ENCODE measurements around the gene MAST2.

The MAST2 gene

DNA sequence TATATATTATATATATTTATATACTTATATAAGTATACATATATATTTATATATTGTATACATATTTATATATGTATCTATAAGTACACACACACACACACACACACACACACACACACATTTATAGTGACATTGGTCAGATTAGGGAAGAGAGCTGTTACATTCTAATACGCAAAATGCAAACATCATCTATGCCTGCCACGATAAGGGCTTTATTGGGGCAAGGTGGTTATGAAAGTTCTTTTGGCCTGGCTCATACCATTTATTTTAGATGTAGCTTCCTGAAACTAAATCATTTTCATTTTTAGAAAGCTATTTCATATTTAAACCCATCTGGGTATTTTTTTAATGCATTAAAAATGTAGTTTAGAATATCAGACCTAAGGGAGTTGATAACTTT is 82.8 kb downstream of the MAST2 start:
- H3K4me3 ChIP-seq (ENCODE audit: control insufficient read depth, low read depth, low read length), result no peak overlapping the region
- TF ChIP-seq, protein P1, sequence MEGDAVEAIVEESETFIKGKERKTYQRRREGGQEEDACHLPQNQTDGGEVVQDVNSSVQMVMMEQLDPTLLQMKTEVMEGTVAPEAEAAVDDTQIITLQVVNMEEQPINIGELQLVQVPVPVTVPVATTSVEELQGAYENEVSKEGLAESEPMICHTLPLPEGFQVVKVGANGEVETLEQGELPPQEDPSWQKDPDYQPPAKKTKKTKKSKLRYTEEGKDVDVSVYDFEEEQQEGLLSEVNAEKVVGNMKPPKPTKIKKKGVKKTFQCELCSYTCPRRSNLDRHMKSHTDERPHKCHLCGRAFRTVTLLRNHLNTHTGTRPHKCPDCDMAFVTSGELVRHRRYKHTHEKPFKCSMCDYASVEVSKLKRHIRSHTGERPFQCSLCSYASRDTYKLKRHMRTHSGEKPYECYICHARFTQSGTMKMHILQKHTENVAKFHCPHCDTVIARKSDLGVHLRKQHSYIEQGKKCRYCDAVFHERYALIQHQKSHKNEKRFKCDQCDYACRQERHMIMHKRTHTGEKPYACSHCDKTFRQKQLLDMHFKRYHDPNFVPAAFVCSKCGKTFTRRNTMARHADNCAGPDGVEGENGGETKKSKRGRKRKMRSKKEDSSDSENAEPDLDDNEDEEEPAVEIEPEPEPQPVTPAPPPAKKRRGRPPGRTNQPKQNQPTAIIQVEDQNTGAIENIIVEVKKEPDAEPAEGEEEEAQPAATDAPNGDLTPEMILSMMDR (IDR thresholded peaks at IDR 0.05; ENCODE audit: control insufficient read depth, insufficient read depth, low read depth, low read length, missing control alignments), result no peak
- no peak for DNase-seq (ENCODE audit: low read depth)

DNA sequence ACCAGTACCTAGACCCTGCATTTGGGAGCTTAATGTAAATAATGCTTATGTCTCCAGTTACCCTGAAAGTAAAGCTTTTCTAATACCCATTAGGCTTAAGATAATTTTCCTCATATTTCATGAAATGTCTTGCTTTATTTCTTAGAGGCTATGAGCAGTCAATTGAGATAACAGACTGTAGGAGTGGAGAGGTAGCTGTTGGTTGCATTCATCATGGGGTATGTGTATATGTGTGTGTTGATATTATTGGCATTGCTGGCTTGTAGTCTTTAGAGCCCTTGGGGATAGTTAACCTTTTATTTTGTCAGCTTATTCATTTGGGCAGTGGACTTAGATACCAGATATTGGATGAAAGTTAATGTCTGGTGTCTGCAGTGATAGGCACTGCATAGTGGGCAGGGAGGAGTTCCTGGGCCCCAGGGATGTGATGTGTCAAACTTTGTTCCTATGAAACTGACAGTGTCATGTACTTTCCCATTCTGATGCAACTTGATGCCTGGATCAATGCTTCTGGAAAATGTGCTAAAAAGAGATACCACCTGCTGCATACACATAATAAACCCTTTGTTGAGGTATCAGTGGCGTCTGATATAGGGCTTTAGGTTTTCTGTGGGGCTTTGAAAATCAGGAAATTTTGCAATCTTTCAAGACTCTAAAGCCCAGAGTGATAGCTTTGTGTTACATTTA is 83.9 kb downstream of the MAST2 start:
- TF ChIP-seq, protein P1 (IDR thresholded peaks at IDR 0.05; ENCODE audit: control insufficient read depth, insufficient read depth, low read depth, low read length, missing control alignments), result no peak
- no peak overlapping the region for H3K4me3 ChIP-seq (ENCODE audit: control insufficient read depth, low read depth, low read length)
- no peak for DNase-seq (ENCODE audit: low read depth)

DNA sequence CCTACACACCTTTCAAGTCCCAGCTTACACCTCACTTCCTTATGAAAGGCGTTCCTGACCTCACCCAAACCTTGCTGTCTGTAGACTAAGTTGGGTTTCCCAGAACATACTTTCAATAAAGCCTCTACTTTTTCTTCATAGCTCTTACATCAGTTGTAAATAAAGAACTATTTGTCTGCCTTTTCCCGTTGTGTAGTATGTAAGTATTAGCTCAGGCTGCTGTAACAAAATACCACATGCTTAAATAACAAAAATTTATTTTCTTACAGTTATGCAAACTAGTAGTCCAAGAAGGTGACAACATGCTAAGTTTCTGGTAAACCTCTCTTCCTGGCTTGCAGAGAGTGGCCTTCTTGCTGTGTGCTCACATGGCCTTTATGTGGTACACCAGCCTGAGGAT is 86.7 kb downstream of the MAST2 start:
- no peak overlapping the region for H3K4me3 ChIP-seq (ENCODE audit: control insufficient read depth, low read depth, low read length)
- TF ChIP-seq, protein P1 (IDR thresholded peaks at IDR 0.05; ENCODE audit: control insufficient read depth, insufficient read depth, low read depth, low read length, missing control alignments), result no peak
- no peak for DNase-seq (ENCODE audit: low read depth)

DNA sequence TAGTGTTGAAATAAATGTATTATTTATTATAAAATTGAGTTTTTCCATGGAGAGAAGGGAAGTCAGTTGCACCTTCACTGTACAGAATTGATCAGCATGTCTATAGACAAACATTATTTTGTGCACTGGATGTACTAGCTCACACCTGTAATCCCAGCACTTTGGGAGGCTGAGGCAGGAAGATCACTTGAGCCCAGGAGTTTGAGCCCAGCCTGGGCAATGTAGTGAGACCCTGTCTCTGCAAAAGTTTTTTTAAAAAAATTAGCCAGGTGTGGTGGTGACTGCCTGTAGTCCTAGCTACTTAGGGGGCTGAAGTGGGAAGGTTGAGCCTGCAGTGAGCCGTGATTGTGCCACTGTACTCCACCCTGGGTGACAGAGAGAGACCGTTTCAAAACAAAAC is 87.7 kb downstream of the MAST2 start:
- TF ChIP-seq, protein P1 (IDR thresholded peaks at IDR 0.05; ENCODE audit: control insufficient read depth, insufficient read depth, low read depth, low read length, missing control alignments), result no peak
- no peak for DNase-seq (ENCODE audit: low read depth)
- H3K4me3 ChIP-seq (ENCODE audit: control insufficient read depth, low read depth, low read length), result no peak overlapping the region

DNA sequence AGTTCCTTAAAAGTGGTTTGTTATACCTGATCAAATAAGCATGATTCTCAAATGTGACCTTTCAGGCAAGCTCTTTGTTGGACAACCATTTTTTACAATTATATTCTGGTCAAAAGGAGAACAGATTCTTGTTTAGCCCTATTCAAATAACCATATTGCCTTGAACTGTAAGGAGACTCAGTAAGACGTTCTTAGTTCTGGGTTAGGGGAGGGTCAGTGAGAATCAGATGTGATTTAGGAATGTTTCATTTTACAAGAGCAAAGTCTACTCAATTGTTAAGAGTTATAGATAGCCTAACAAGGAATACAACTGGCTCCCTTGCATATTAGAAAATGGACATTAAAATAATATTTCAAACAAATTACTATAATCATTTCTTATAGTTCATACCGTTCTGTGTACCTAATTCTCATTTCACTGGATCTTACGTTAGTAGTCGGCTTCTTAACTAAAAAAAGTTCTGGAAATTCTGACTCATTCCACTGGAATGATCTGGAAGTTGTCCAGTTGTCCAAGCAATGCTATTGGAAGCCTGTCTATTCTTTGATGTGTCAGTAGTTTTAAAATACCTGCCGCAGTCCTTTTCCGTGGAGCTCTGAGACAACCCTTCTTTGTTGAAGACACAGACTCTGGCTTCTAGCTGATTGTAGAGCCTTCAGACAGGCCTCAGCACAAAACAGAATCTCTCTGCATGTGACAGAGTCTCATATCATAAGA is 88.8 kb downstream of the MAST2 start:
- DNase-seq (ENCODE audit: low read depth), result peak; percentile 71
- H3K4me3 ChIP-seq (ENCODE audit: control insufficient read depth, low read depth, low read length), result no peak overlapping the region
- TF ChIP-seq, protein P1 (IDR thresholded peaks at IDR 0.05; ENCODE audit: control insufficient read depth, insufficient read depth, low read depth, low read length, missing control alignments), result no peak

DNA sequence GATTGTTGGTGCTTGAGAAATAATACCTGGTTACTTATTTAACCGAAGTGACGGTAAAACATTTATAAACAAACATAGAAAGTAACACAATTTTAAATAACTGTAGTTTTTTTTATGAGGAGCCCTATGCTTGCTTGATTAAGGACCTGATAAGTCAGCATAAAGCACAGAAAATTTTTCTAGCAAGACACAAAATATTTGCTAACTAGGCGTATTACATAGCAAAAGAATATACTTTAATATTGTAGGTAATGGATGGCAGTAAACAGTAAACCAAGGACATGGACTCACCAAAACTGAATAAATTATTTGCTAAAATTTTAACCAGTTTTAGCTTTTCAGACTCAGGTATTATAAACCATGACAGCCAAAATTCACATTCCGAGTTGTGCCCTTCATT is 90.9 kb downstream of the MAST2 start:
- no peak for DNase-seq (ENCODE audit: low read depth)
- TF ChIP-seq, protein P1 (IDR thresholded peaks at IDR 0.05; ENCODE audit: control insufficient read depth, insufficient read depth, low read depth, low read length, missing control alignments), result no peak
- H3K4me3 ChIP-seq (ENCODE audit: control insufficient read depth, low read depth, low read length), result no peak overlapping the region

Data from AG09309 (cell line).